Activated CD4-positive, alpha-beta T cell treated with anti-CD3 and anti-CD28 coated beads, Interleukin-2, amount 10 ng/mL, durations not matched to agents 7 days and 5 days (primary cell): ENCODE results near the gene TSEN2. TPM values are rescaled to one million over a fixed set of nuclear protein-coding genes. Genes with fewer than 3 reads are reported as not detected.
"Not testable (repeated sequence)": the region's sequence is repeated elsewhere in the genome, so short reads cannot be mapped to it uniquely, and the experiment has no call there.

Experiments used
- CTCF ChIA-PET: fragments of 350-600 bp; sonication (Branson Sonifier 250); formaldehyde crosslinking; loops from one replicate; lab custom pipeline; 2021; ENCODE audit warnings: antibody characterized with exemption; lab: Charles Lee
- POLR2A ChIA-PET: fragments of 350-600 bp; sonication (Branson Sonifier 250); formaldehyde crosslinking; loops from one replicate; lab custom pipeline; 2021; ENCODE audit warnings: antibody characterized with exemption; lab: Charles Lee
- DNase-seq: peaks from one replicate; pipeline ENCODE4 v3.0.0-alpha.2; 2020
- H3K27ac Mint-ChIP-seq: one replicate; pipeline ENCODE4 v1.8.0; 2021; ENCODE audit warnings: mild to moderate bottlenecking, moderate library complexity, mixed read lengths
- H3K27me3 Mint-ChIP-seq: one replicate; pipeline ENCODE4 v1.8.0; 2021; ENCODE audit warnings: mixed read lengths
- H3K36me3 Mint-ChIP-seq: one replicate; pipeline ENCODE4 v1.8.0; 2021; ENCODE audit warnings: low read depth, mixed read lengths
- H3K4me1 Mint-ChIP-seq: one replicate; pipeline ENCODE4 v1.8.0; 2021; ENCODE audit warnings: mixed read lengths
- H3K4me3 Mint-ChIP-seq: one replicate; pipeline ENCODE4 v1.8.0; 2021; ENCODE audit warnings: mild to moderate bottlenecking, moderate library complexity, mixed read lengths
- H3K9me3 Mint-ChIP-seq: one replicate; pipeline ENCODE4 v1.8.0; 2021; ENCODE audit warnings: mixed read lengths
- total RNA-seq, 2 experiments: library from RNA; stranded (reverse); gene quantifications; one replicate each; pipeline ENCODE4 v1.2.3, GENCODE V29; 2021

The TSEN2 gene
- total RNA-seq, 2 experiments from 2014 or later, result 10.4 to 11.5 TPM

GRCh38 chr3:12468757-12469156 lies 15.5 kb upstream of the TSEN2 start:
- no peak overlapping the region for H3K27ac Mint-ChIP-seq
- ChIA-PET POLR2A (no interaction called here), CTCF (interaction anchor here (0.6 to 3.9 kb wide), 4 partner anchors 11 to 1670 kb away, joined by 3 to 25 read pairs (median 4); no protein-coding TSS in a partner anchor)
- H3K9me3 Mint-ChIP-seq, result no peaks in the 10 kb centered on the region
- no peak overlapping the region for H3K4me3 Mint-ChIP-seq
- no peak for DNase-seq
- H3K36me3 Mint-ChIP-seq, result no peaks in the 10 kb centered on the region
- peaks cover 13% of the 10 kb centered on the region for H3K4me1 Mint-ChIP-seq
- no peaks in the 10 kb centered on the region for H3K27me3 Mint-ChIP-seq

GRCh38 chr3:12469222-12469621 lies 15.1 kb upstream of the TSEN2 start:
- H3K27me3 Mint-ChIP-seq, H3K36me3 Mint-ChIP-seq, H3K4me3 Mint-ChIP-seq, POLR2A ChIA-PET, H3K9me3 Mint-ChIP-seq, DNase-seq, H3K27ac Mint-ChIP-seq: not testable (repeated sequence)
- CTCF ChIA-PET, result interaction anchor here (0.6 to 3.9 kb wide), 5 partner anchors 10 to 1670 kb away, joined by 3 to 25 read pairs (median 4); no protein-coding TSS in a partner anchor
- H3K4me1 Mint-ChIP-seq, result peaks cover 12% of the 10 kb centered on the region

GRCh38 chr3:12470111-12470510 lies 14.2 kb upstream of the TSEN2 start:
- Mint-ChIP-seq H3K36me3 (no peaks in the 10 kb centered on the region), H3K4me1 (peaks cover 12% of the 10 kb centered on the region), H3K27ac (no peak overlapping the region), H3K27me3 (no peaks in the 10 kb centered on the region), H3K9me3 (no peaks in the 10 kb centered on the region), H3K4me3 (no peak overlapping the region)
- no peak for DNase-seq
- CTCF ChIA-PET, result interaction anchor here (0.7 to 3.9 kb wide), 4 partner anchors 9 to 200 kb away, joined by 3 to 25 read pairs (median 3); no protein-coding TSS in a partner anchor
- POLR2A ChIA-PET, result no interaction called here

GRCh38 chr3:12470680-12471079 lies 13.6 kb upstream of the TSEN2 start:
- no peaks in the 10 kb centered on the region for H3K27me3 Mint-ChIP-seq

GRCh38 chr3:12471241-12471640 lies 13.0 kb upstream of the TSEN2 start:
- no peak overlapping the region for H3K27ac Mint-ChIP-seq
- CTCF ChIA-PET, result interaction anchor here (0.6 to 3.9 kb wide), 7 partner anchors 8 to 838 kb away, joined by 3 to 25 read pairs (median 3); no protein-coding TSS in a partner anchor
- no peaks in the 10 kb centered on the region for H3K9me3 Mint-ChIP-seq
- POLR2A ChIA-PET, result no interaction called here
- H3K27me3 Mint-ChIP-seq, result no peaks in the 10 kb centered on the region
- peak; percentile 17 for DNase-seq
- peaks cover 12% of the 10 kb centered on the region for H3K4me1 Mint-ChIP-seq
- H3K4me3 Mint-ChIP-seq, result no peak overlapping the region
- no peaks in the 10 kb centered on the region for H3K36me3 Mint-ChIP-seq

More at GRCh38 chr3:12470680-12471079, 13.6 kb upstream of the TSEN2 start:
- H3K36me3 Mint-ChIP-seq, result no peaks in the 10 kb centered on the region
- H3K4me3 Mint-ChIP-seq, result no peak overlapping the region
- CTCF ChIA-PET, result interaction anchor here (0.6 to 3.9 kb wide), 6 partner anchors 9 to 837 kb away, joined by 3 to 25 read pairs (median 3); no protein-coding TSS in a partner anchor
- no peaks in the 10 kb centered on the region for H3K9me3 Mint-ChIP-seq
- peaks cover 12% of the 10 kb centered on the region for H3K4me1 Mint-ChIP-seq
- H3K27ac Mint-ChIP-seq, result no peak overlapping the region
- POLR2A ChIA-PET, result no interaction called here
- DNase-seq, result no peak

GRCh38 chr3:12472000-12472610 lies 12.2 kb upstream of the TSEN2 start:
- no peaks in the 10 kb centered on the region for H3K27me3 Mint-ChIP-seq
- H3K4me3 Mint-ChIP-seq, result no peak overlapping the region
- peaks cover 12% of the 10 kb centered on the region for H3K4me1 Mint-ChIP-seq

GRCh38 chr3:12472796-12473195 lies 11.5 kb upstream of the TSEN2 start:
- CTCF ChIA-PET, result interaction anchor here (1.4 kb wide), 1 partner anchor 10 kb away, joined by 5 read pairs; no protein-coding TSS in a partner anchor
- H3K4me3 Mint-ChIP-seq, result no peak overlapping the region
- peaks cover 12% of the 10 kb centered on the region for H3K4me1 Mint-ChIP-seq
- DNase-seq, result no peak
- no peak overlapping the region for H3K27ac Mint-ChIP-seq
- no peaks in the 10 kb centered on the region for H3K27me3 Mint-ChIP-seq
- H3K36me3 Mint-ChIP-seq, result no peaks in the 10 kb centered on the region
- POLR2A ChIA-PET, result no interaction called here
- H3K9me3 Mint-ChIP-seq, result no peaks in the 10 kb centered on the region

More at GRCh38 chr3:12472000-12472610, 12.2 kb upstream of the TSEN2 start:
- DNase-seq, result no peak
- Mint-ChIP-seq H3K36me3 (no peaks in the 10 kb centered on the region), H3K27ac (no peak overlapping the region), H3K9me3 (no peaks in the 10 kb centered on the region)
- ChIA-PET POLR2A (no interaction called here), CTCF (interaction anchor here (0.5 to 3.9 kb wide), 5 partner anchors 7 to 427 kb away, joined by 3 to 25 read pairs (median 5); no protein-coding TSS in a partner anchor)

GRCh38 chr3:12473511-12473910 lies 10.8 kb upstream of the TSEN2 start:
- H3K27me3 Mint-ChIP-seq, result no peaks in the 10 kb centered on the region
- ChIA-PET POLR2A (no interaction called here), CTCF (interaction anchor here (1.3 to 1.8 kb wide), 2 partner anchors 9 to 15 kb away, joined by 3 to 5 read pairs; no protein-coding TSS in a partner anchor)
- H3K36me3 Mint-ChIP-seq, result no peaks in the 10 kb centered on the region
- no peak for DNase-seq
- H3K4me1 Mint-ChIP-seq, result peaks cover 12% of the 10 kb centered on the region
- no peak overlapping the region for H3K27ac Mint-ChIP-seq
- no peak overlapping the region for H3K4me3 Mint-ChIP-seq
- H3K9me3 Mint-ChIP-seq, result no peaks in the 10 kb centered on the region

- DNase-seq, result no peak
- CTCF ChIA-PET, result interaction anchor here (0.6 to 1.4 kb wide), 4 partner anchors 189 to 967 kb away, joined by 3 to 4 read pairs (median 4); no protein-coding TSS in a partner anchor
- no peaks in the 10 kb centered on the region for H3K36me3 Mint-ChIP-seq
Measured at GRCh38 chr3:12476238-12476897, 7.9 kb upstream of the TSEN2 start.

GRCh38 chr3:12477256-12477655 lies 7.0 kb upstream of the TSEN2 start:
- CTCF ChIA-PET, result interaction anchor here (0.6 to 1.3 kb wide), 3 partner anchors 25 to 968 kb away, joined by 3 to 4 read pairs (median 3); no protein-coding TSS in a partner anchor
- H3K9me3 Mint-ChIP-seq, result no peaks in the 10 kb centered on the region
- peaks cover 12% of the 10 kb centered on the region for H3K4me1 Mint-ChIP-seq
- POLR2A ChIA-PET, result no interaction called here
- H3K4me3 Mint-ChIP-seq, result no peak overlapping the region
- H3K27me3 Mint-ChIP-seq, result no peaks in the 10 kb centered on the region
- H3K36me3 Mint-ChIP-seq, result no peaks in the 10 kb centered on the region
- DNase-seq, result no peak
- H3K27ac Mint-ChIP-seq, result no peak overlapping the region

More at GRCh38 chr3:12476238-12476897, 7.9 kb upstream of the TSEN2 start:
- Mint-ChIP-seq H3K27ac (no peak overlapping the region), H3K4me3 (no peak overlapping the region), H3K27me3 (no peaks in the 10 kb centered on the region), H3K4me1 (peaks cover 14% of the 10 kb centered on the region), H3K9me3 (no peaks in the 10 kb centered on the region)
- POLR2A ChIA-PET, result interaction anchor here (0.7 kb wide), 1 partner anchor 81 kb away, joined by 3 read pairs; no protein-coding TSS in a partner anchor

- Mint-ChIP-seq H3K4me1 (peaks cover 17% of the 10 kb centered on the region), H3K27me3 (no peaks in the 10 kb centered on the region), H3K27ac (no peak overlapping the region), H3K36me3 (no peaks in the 10 kb centered on the region), H3K4me3 (no peak overlapping the region), H3K9me3 (no peaks in the 10 kb centered on the region)
- ChIA-PET CTCF (interaction anchor here (1.2 to 4.6 kb wide), 6 partner anchors 8 to 343 kb away, joined by 3 to 36 read pairs (median 8); no protein-coding TSS in a partner anchor), POLR2A (no interaction called here)
- DNase-seq, result no peak
Measured at GRCh38 chr3:12478326-12478725, 6.0 kb upstream of the TSEN2 start.

- H3K9me3 Mint-ChIP-seq, H3K4me3 Mint-ChIP-seq, H3K27ac Mint-ChIP-seq, H3K36me3 Mint-ChIP-seq, H3K27me3 Mint-ChIP-seq, POLR2A ChIA-PET, DNase-seq: not testable (repeated sequence)
- CTCF ChIA-PET, result interaction anchor here (0.6 to 4.6 kb wide), 20 partner anchors 9 to 1434 kb away, joined by 3 to 36 read pairs (median 4); no protein-coding TSS in a partner anchor
- H3K4me1 Mint-ChIP-seq, result peaks cover 26% of the 10 kb centered on the region
Measured at GRCh38 chr3:12479198-12479597, 5.1 kb upstream of the TSEN2 start.
